Stimulated activated memory B cell treated with anti-CD40 and anti-IgM and Interleukin-4, amounts not matched to agents 10 μg/mL and 1 μg/mL and 100 μg/mL, for 72 hours (primary cell): Measurements from ENCODE around the gene CTSL.

Experiments used
- ATAC-seq: fragments of 150-1000 bp; cut with Tn5 transposase; 2 replicates; pipeline ENCODE4 v1.10.0; 2021
- H3K27ac Mint-ChIP-seq: one replicate; pipeline ENCODE4 v1.8.0; 2022; ENCODE audit warnings: mild to moderate bottlenecking, mixed read lengths
- H3K27me3 Mint-ChIP-seq: one replicate; pipeline ENCODE4 v1.8.0; 2022; ENCODE audit warnings: mixed read lengths
- H3K36me3 Mint-ChIP-seq: one replicate; pipeline ENCODE4 v1.8.0; 2022; ENCODE audit warnings: mixed read lengths
- H3K4me1 Mint-ChIP-seq: one replicate; pipeline ENCODE4 v1.8.0; 2022; ENCODE audit warnings: mixed read lengths
- H3K4me3 Mint-ChIP-seq: one replicate; pipeline ENCODE4 v1.8.0; 2022; ENCODE audit warnings: mild to moderate bottlenecking, moderate library complexity, mixed read lengths
- H3K9me3 Mint-ChIP-seq: one replicate; pipeline ENCODE4 v1.8.0; 2022; ENCODE audit warnings: mixed read lengths

The CTSL gene

DNA sequence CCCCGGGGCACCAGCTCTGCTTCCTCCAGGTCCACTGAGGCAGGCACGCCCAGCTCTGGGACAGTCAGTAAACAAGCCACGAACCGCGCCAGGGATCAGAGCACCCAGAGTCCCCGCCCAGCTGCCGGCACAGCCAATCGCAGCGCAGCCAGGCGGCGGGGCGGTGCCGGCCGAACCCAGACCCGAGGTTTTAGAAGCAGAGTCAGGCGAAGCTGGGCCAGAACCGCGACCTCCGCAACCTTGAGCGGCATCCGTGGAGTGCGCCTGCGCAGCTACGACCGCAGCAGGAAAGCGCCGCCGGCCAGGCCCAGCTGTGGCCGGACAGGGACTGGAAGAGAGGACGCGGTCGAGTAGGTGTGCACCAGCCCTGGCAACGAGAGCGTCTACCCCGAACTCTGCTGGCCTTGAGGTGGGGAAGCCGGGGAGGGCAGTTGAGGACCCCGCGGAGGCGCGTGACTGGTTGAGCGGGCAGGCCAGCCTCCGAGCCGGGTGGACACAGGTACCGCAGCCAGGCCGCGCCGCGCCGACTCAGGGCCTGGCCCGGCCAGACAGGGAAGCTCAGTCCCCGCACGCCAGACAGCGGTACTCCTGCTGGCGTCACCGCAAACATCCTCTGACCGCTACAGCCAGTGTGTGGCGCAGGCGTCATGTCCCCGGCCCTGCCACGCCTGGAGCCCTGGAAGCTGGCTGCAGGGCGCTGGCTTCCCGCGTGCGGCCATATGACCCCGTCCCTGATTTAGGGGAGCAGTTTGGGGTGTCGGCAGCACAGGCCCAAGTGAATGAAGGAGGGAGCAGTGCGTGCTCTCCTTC lies at the start of gene CTSL:
CTSL (plus strand) TSS at position 220 of the 810 bp plus-strand sequence. CDS start 1,485 bp downstream, outside the sequence.
- Mint-ChIP-seq H3K4me3 (peak within 1 kb of the TSS; percentile 60), H3K9me3 (no peaks in the 10 kb centered on the region), H3K27ac (no peak within 1 kb of the TSS), H3K27me3 (peaks cover 38% of the 10 kb centered on the region), H3K36me3 (no peaks in the 10 kb centered on the region), H3K4me1 (peaks cover 5% of the 10 kb centered on the region)
- no peak for ATAC-seq

DNA sequence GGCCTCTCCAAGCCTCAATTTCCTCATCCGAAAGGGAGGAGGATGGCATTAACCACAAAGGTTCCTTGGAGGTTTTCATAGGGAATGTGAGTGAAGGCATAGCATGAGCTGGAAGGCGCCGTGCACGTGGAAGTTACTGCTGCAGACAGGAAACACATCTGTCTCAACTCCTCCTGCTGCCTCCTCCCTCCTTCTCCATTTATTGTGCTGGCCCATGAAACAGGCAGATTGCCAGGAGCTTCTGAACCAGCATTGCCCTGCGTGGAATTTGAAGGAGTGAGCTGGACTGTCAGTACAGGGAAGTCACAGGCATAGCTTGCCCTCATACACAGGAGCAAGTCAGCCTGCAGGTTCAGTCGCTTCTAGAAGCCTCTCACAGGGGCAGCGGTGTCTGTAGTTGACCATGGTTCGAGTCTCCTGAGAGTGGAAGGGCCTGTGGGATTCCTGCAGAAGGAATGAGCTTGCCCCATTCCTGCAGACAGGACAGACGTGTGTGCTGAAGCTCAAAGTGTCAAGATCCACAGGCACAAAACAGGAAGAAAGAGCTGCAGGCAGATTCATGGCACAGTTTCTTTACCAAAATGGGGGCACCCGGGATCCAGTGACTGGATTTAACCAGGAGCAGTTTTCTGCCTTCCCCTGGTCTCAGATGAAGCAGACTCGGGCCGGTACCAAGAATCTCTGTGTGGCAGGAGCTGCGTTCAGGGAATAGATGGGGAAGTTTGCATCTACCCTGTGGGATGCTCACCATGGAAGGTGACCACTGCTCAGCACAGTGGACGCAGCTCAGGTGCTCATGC lies 48.7 kb upstream of the CTSL start:
- H3K27ac Mint-ChIP-seq = no peak overlapping the region
- no peak for ATAC-seq
- no peaks in the 10 kb centered on the region for H3K9me3 Mint-ChIP-seq
- no peak overlapping the region for H3K4me3 Mint-ChIP-seq
- no peaks in the 10 kb centered on the region for H3K4me1 Mint-ChIP-seq
- no peaks in the 10 kb centered on the region for H3K36me3 Mint-ChIP-seq
- no peaks in the 10 kb centered on the region for H3K27me3 Mint-ChIP-seq

DNA sequence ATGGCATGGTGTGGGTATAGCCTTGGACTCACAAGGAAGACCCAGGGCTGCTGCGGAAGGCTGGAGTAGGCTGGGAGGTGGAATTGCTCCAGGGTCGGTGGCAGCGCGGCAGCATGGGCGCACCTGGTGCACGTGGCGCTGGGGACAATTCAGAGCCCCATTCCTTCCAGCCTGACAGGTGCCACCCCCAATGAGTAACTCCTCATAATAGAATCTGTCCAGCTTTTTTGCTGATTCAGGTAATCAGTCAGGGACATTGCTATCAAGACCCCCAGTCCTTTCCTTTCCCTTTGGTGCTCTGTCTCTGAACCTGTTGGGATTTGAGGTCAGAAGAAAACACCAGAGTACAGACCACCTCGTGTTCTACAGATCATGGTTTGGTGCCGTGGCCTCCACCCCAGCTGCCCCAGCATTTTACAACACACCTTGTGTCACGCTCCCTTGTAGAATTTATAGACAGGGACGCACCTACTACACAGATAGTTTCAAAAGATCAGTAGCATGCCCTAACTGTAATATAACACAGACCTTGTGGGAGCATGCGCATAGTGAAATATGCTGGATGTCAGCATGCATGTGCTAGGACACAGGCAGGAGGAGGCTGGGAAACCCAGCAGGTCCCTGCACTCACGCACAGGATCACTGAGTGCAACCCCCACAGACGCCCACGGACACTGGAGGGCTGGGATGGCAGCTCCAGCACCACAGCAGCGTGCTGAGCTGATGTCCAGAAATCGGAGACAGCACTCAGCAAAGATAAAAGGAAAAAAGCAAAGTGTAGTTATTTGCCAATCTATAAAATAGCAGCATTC lies 47.9 kb upstream of the CTSL start:
- Mint-ChIP-seq H3K4me3 (no peak overlapping the region), H3K36me3 (no peaks in the 10 kb centered on the region), H3K27me3 (no peaks in the 10 kb centered on the region), H3K4me1 (no peaks in the 10 kb centered on the region), H3K27ac (no peak overlapping the region), H3K9me3 (no peaks in the 10 kb centered on the region)
- ATAC-seq = no peak

DNA sequence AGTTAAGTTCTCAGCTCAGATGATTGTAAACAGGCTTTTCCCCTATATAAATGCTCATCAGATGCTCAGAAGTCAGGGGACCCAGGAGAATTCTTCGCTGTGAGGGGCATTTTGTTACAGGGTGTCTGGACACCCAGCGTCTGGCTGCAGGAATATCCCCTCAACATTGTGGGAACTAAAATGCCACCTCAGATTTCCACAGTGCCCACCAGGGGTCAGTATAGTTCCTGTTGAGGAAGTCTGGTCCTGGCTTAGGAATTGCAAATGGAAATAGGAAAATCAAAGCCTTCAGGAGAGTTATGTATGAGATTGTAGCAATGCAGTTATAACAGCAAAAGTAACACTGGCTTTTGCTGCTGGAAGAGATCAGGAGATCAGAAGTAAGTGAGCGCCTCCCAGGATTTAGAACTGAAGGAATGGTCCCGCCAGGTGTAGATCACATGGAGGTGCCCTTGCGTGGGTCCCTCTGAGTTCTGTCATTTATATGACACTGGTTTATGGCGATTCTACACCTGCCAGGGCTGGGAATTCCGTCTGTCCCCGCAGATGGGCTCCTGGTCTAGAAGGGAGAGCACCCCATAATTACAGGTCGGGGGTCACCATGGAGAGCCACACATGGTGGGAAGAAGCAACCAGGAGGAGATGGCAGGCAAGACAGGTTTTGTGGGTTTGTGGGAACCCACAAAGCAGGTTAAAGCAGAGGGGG lies 47.1 kb upstream of the CTSL start:
- Mint-ChIP-seq H3K9me3 (no peaks in the 10 kb centered on the region), H3K4me1 (no peaks in the 10 kb centered on the region), H3K27ac (no peak overlapping the region), H3K4me3 (no peak overlapping the region), H3K27me3 (no peaks in the 10 kb centered on the region), H3K36me3 (no peaks in the 10 kb centered on the region)
- ATAC-seq = no peak

DNA sequence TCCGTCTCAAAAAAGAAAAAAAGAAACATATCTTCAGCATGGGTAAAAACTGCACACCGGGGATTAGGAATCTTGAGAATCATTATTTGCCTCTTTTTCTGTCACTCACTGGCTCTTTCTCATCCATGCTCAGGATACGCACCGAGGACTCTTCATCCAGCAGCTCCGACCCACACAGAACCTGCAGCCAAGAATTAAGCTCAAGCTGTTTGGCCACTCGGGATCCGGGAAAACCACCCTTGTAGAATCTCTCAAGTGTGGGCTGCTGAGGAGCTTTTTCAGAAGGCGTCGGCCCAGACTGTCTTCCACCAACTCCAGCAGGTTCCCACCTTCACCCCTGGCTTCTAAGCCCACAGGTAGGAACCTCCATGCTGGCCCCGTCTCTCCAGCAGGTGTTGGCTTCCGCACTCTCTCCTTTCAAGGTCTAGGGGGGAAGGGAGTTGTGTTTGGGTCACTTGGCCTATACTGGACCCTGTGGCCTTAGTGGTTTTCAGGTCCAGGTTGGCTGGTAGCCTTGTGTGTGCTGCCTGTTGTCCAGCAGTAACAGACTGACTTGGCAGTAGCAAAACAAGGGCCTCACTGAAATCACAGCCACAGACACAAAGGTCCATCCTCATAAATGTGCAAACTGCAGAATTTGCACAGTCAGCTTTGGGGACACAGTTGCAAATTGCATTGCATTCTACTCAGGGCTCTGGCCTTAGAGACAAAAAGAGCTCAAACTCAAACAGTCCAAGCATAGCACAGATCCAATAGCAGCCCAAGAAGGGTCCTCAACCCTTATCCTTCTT lies 44.5 kb upstream of the CTSL start:
- Mint-ChIP-seq H3K9me3 (no peaks in the 10 kb centered on the region), H3K27me3 (no peaks in the 10 kb centered on the region), H3K27ac (no peak overlapping the region), H3K4me1 (peaks cover 7% of the 10 kb centered on the region), H3K4me3 (no peak overlapping the region), H3K36me3 (no peaks in the 10 kb centered on the region)
- no peak for ATAC-seq

DNA sequence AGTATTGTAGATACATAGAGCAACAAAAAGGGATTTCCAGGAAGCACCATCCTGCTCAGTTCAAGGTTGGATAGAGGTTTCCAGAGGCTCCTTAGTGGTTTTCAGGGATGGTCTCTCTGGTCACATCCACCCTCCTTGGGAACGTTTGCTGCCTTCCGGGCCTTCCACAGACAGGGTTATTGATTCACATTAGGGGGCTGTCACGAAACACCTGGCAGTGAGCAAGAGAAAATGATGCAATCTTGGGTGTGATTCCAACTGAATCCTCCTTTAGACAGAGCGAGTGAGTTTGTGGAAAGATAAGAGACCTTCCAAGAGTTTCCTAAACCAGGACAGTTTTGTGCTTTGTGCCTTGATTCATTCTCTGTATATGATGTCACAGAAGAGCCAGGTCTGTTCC lies 43.8 kb upstream of the CTSL start:
- no peak overlapping the region for H3K4me3 Mint-ChIP-seq
- H3K27me3 Mint-ChIP-seq = no peaks in the 10 kb centered on the region
- H3K36me3 Mint-ChIP-seq = no peaks in the 10 kb centered on the region
- no peak for ATAC-seq
- H3K27ac Mint-ChIP-seq = no peak overlapping the region
- no peaks in the 10 kb centered on the region for H3K9me3 Mint-ChIP-seq
- H3K4me1 Mint-ChIP-seq = peaks cover 7% of the 10 kb centered on the region

DNA sequence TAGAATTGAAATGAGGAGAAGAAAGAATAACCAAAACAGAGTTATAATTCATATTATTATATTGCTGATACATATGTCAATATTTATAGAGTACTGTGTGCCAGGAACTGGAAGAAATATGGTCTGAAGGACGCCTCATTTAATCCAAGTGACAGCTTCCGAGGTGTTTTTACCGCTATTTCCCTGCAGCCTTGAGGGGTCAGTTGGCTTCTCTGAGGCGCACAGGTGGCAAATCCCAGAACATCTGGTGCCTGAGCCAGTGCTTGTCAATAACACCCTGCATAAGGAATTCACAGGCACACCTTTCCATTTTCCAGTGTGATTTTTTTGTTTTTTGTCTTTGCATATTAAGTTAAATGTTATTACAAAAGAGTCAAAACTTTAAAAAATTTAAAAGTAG lies 43.3 kb upstream of the CTSL start:
- Mint-ChIP-seq H3K4me3 (no peak overlapping the region), H3K36me3 (no peaks in the 10 kb centered on the region), H3K4me1 (peaks cover 7% of the 10 kb centered on the region), H3K27me3 (no peaks in the 10 kb centered on the region), H3K9me3 (no peaks in the 10 kb centered on the region), H3K27ac (no peak overlapping the region)
- ATAC-seq = no peak

DNA sequence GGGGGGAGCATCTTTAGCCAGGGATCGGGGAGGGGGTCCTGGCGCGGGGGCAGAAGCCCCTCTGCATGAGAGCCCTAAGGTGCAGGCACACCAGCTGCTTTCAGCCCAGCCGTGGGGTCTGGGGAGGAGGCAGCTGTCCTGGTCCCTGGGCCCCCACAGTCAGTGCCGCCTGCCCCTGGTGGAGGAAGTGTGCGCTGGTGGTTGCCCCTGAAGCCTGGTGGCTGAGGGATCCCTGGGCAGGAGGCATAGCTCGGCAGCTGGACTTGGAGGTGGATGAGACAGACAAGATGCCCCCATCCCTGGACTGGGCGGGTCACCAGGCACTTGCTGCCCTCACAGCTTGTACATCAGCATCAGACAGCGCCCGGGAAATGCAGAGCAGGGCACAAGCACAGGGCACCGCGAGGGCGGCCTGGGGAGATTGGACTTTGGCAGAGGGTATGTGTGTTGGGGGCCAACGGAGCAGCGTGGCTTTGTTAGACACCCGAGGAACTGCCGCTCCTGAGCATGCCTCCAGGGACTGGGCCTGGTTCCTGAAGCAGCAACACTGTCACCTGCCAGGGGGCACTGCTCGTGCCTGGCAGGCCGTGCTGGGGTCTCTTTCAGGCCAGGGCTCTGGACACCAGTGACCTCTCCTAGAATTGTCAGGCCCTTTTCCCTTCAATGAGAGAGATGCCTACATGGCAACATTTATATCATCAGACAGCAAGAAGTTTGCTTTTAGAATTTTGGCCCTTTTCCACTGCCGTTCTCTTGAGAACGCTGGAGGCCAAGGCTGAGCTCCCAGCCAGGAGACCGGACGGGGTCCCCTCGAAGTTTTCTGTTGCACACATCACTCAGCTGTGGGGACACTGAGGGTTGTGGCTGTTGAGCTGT lies 41.9 kb upstream of the CTSL start:
- Mint-ChIP-seq H3K27me3 (no peaks in the 10 kb centered on the region), H3K36me3 (no peaks in the 10 kb centered on the region), H3K9me3 (peaks cover 4% of the 10 kb centered on the region), H3K4me3 (no peak overlapping the region), H3K4me1 (peaks cover 7% of the 10 kb centered on the region), H3K27ac (no peak overlapping the region)
- peak; percentile 29 for ATAC-seq

DNA sequence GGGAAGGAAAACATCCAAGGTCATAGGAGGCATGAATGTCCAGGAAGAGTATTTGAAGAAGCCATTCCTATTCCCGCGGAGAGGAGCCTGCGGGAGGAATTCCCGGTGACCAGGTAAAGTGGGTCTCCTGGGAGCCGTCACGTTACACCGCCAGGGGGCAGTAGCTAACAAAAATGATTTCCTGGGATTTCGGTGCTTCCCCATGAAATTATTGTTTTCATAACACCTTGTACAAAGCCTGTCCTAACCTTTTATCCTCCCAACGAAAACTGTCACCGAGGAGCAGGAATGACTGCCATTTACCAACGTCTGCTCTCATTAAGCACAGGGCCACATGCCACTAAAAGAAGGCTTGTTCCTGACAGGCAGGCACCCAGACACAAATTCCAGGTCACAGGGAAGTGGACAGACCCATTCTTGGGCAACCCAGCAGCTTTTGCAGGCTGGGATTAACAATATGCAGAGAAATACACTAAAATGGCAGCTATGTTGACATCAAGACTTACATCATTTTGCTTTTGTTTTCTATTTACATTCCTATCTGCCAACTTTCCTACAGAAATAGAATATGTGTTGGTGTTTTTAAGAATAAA lies 41.2 kb upstream of the CTSL start:
- Mint-ChIP-seq H3K4me1 (peaks cover 7% of the 10 kb centered on the region), H3K9me3 (peaks cover 4% of the 10 kb centered on the region), H3K27ac (no peak overlapping the region), H3K27me3 (no peaks in the 10 kb centered on the region), H3K4me3 (no peak overlapping the region), H3K36me3 (no peaks in the 10 kb centered on the region)
- ATAC-seq = no peak

DNA sequence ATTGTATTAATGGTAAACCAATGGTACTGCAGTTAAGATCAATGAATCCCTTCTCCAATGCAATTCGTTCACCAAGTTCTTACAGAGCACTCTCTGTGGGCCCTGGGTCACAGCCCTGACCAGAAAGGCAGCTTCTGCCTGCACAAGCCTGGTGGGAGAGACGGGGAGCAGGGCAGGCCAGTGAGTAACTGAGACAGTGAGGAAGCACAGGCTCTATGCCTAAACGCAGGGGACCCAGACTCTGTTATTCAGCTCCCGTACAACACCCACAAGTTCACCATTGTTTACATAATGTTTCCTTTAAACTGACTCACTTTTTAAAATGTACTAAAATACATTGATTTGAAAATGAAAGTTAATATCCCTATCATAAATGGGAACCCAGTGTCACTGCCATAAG lies 40.5 kb upstream of the CTSL start:
- Mint-ChIP-seq H3K4me1 (peaks cover 7% of the 10 kb centered on the region), H3K36me3 (no peaks in the 10 kb centered on the region), H3K4me3 (no peak overlapping the region), H3K27me3 (no peaks in the 10 kb centered on the region), H3K9me3 (peaks cover 4% of the 10 kb centered on the region), H3K27ac (no peak overlapping the region)
- no peak for ATAC-seq

DNA sequence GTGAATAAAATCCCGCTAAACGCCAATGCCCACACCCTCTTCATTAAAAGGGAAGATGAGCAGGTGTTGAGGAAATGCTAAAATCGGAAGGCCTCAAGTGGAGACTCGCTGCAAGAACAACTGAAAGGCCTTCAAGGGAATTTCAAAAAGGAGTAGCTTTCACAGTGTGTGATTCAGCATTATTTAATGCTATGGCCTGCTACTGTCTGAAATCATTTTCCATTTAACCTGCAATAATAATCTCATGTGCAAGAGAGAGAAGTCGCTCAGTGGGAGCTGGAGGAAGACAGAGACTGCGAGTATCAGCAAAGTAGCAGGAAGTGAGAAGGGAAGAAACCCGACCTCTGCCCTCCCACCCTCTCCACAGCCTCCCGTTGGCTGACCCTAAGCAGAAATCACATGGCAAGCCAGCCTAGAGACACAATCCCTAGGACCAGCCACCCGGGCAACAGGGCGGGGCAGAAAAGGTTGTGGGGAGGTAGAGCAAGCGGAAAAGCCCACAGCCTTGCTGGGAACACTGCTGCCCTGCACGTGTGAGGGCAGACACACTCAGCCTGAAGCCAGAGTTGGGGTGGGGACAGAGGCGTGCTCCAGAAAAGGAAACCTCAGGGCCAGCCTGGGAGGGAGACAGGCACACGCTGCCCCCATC lies 39.9 kb upstream of the CTSL start:
- Mint-ChIP-seq H3K9me3 (peaks cover 4% of the 10 kb centered on the region), H3K36me3 (no peaks in the 10 kb centered on the region), H3K4me1 (peaks cover 7% of the 10 kb centered on the region), H3K27me3 (no peaks in the 10 kb centered on the region), H3K4me3 (no peak overlapping the region), H3K27ac (no peak overlapping the region)
- ATAC-seq = no peak

DNA sequence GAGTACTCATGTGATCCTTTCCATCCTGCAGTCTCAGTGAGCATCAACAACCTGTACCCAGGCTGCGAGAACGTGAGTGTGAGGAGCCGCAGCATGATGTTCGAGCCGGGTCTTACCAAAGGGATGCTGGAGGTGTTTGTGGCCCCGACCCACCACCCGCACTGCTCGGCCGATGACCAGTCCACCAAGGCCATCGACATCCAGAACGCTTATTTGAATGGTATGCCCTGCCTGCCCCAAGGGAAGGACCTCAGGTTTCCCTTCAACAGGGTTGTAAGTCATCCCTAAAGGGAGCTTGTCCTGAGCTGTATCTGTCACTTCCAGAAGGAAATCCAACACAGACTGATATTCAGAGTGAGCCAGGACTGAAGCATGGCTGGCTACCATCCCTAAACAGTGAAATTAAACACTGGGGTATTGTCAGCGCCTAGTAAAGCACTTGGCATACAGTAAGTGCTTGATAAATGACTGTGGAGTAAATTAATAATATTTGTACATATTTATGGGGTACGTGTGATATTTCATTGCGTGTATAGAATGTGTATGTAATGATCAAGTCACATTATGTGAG lies 39.3 kb upstream of the CTSL start:
- no peak for ATAC-seq
- H3K36me3 Mint-ChIP-seq = no peaks in the 10 kb centered on the region
- no peak overlapping the region for H3K27ac Mint-ChIP-seq
- no peak overlapping the region for H3K4me3 Mint-ChIP-seq
- peaks cover 4% of the 10 kb centered on the region for H3K9me3 Mint-ChIP-seq
- H3K4me1 Mint-ChIP-seq = peaks cover 7% of the 10 kb centered on the region
- H3K27me3 Mint-ChIP-seq = no peaks in the 10 kb centered on the region
